Measurements from ENCODE around the gene TSPO.

Gene TSPO

DNA sequence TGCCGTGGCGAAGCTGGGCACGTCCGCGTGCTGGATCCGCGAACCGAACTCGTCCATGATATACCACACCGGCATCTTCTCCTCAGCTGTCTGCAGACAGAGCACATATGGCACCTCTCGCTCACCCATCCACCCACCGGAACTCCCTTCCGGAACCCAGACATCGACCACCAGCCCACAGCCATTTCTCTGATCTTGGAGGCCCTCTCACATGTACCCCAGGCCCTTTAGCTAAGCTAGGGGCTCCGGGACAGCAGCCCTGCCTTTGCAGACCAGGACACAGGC is 28.5 kb downstream of the TSPO start:
- DNase-seq, result no peak

DNA sequence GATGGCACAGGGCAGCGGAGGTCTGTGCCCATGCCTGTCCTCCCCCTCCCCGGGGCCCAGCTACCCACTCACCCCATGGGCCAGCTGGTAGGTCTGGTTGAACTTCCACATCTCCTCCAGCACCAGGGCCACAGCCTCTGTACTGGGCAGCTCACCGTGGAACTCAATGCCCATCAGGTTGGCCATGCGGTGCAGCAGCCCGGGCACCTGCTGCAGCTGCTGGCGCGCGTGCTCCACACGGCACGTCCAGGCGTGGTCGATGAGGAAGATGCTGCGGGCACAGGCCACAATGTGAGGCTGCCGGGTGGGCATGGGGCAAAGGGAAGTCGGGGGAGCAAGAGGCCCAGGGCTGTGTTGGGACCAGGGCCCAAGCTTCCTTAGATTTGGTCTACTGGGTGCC is 29.3 kb downstream of the TSPO start:
- DNase-seq, result no peak

DNA sequence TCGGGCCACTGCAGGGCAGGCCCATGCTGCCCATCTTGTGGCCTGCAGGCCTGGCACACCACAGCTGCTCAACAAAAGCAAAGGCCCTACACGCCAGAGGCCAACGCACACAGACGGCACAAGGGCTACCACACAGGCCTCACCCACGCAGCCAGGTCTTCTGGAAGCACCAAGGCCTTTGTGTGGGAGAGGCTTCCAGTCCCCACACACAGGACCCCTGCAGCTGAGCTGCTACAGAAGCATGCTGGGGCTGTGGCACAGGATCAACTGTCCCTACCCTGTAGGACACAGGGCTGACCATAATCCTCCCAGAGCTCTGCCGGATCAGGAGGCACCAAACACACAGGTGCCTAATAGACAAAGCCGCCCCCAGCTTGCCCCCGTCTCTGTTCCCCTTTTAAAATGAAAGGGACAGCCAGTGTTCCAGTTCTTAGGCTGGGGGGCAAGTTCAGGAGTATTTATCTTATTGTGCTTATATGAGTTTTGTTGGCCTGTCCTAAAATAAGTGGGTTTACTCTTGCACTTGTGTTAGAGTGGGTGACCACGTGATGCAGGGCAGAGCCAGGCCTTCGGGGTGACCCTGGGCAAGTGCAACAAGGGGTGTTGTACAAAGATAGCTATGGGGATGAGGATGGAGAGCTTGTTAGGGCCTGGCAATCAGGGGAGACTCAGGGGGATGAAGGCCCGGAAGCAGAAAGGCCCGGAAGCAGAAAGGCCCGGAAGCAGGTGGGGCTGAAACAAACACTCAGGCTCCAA is 30.1 kb downstream of the TSPO start:
- DNase-seq, result no peak

DNA sequence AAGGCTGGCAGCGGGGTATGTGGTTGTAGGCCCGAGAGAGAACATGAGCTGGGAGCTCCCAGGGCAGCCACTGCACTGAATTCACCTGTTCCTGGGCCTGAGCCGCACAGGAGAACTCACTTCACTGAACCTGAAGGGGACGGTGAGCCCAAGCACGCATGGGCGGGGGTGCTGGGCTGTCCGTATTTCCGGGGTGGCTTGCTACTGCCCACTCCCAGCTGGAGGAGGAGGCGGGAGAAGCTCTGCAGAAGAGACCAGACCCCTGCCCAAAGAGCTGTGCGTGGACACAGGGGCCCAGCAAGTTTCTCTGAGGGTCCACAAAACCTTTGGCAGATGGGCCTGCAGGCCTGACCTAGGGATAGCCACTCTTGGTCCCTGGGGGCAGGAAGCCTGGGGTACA is 30.8 kb downstream of the TSPO start:
- no peak for DNase-seq

DNA sequence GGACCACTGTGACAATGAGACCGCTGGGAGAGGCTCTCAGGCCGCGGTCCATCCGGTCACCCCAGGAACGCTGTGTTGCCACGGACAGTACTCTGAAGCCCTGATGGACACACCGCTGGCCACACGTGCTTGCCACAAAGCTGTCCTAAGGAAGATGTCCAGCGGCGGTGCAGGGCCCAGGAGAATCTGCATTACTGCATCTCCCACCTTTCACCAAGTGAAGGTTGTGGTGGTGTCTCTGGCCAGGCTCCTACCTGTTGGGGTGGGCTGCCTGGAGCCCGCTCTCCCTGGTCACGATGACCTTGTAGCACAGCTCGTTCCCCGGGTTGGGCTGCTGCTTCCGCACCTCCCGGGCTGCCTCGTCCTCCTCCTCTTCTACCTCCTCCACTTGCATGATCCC is 31.4 kb downstream of the TSPO start:
- no peak for DNase-seq

DNA sequence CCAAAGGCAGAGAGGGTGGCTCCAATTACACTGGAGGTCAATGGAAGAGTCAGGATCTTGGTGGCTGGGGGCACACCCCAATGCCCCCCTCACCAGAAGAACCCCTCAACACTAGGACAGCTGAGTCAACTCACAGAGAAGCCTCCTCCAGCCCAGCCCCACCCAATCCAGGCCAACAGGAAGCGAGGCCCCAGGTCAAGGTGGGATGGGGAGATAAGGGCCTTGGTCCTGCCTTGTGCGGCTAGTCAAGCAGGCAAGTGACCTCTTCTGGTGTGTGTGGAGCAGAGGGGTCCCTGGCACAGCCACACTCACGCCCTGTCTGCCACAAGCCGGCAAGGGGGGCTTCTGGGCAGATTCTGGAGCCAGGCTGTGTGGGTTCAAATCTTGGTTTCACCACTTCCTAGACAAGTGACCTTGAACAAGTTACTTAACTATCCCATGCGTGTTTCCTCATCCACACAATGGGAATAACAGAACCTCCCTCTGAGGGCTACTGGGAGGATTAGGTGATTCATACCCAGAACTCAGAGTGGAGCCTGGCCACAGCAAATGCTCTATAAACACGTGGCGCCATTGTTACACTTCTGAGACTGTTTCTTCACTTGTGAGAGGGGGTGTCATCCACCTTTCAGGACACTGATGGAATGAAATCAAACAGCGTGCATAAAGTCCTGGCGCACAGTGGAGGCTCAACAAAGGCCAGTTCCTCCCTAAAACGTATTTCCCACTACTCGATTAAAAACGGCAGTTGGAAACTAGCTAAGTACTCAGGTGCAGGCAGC is 32.3 kb downstream of the TSPO start:
- no peak for DNase-seq

DNA sequence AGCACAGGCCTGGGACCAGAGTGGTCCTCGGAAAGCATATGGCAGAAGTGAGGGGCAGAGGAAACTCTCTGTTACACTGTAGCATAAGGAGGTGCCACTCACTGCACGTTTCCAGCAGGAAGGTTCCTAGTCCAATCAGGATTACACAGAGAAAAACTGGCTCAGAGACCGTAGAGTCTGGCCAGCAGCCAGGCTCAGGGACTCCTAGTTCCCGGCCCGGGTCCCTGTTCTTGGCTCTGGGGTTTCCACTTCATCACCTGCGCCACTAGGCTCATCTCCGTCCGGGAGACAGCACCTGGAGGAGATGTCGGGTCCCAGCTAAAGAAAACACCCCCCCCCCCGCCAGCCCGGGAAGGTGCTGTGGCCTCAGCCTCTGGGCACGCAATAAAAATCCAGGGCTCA is 34.5 kb downstream of the TSPO start:
- no peak for DNase-seq

DNA sequence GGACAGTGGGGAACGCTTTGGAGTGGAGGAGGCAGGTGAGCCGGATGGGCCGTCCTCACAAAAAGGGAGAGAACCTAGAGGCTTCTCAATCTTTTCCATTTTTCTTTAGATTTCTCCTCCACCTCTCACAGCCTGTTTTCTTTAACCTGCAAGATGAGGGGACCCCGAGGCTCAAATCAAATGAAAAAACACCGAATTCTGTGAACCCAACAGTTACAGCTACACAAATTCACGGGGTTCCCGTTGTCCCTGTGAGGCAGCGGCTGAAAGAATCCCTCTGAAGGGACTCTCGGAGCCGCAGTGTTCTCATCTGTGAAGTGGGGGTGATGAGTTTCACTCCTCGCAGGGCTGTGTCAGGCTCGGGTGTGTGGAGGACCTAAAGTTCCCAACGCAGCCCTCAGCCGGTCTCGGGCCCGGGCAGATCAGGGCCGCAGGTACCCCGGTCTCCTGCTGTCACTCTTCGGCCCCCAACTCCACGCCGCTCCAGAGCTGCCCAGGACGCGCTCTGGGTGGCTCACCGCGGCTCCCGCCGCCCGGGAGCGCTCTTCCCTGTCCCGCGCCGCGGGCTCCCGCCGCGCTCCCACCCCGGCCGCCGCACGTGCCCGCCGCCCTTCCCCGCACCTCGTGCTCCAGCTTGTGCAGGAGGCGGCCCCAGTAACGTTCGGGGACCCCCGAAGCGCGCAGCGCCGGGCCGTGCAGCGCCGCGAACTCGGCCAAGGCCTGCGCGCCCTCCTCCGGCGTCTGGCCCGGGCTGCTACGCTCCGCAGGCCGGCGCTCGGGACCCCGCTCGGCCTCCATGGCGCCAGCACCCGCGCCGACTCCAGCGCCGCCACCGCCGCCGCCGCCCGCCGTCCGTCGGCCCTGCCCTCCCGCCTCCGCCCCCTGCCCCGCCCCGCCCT is 35.2 kb downstream of the TSPO start, which contains the start of gene TTLL12:
TSS of gene TTLL12 (minus strand) at position 863 of the 899 bp plus-strand sequence. CDS start at position 798, 65 bp downstream.
- DNase-seq, result peak; percentile 52 to 71

DNA sequence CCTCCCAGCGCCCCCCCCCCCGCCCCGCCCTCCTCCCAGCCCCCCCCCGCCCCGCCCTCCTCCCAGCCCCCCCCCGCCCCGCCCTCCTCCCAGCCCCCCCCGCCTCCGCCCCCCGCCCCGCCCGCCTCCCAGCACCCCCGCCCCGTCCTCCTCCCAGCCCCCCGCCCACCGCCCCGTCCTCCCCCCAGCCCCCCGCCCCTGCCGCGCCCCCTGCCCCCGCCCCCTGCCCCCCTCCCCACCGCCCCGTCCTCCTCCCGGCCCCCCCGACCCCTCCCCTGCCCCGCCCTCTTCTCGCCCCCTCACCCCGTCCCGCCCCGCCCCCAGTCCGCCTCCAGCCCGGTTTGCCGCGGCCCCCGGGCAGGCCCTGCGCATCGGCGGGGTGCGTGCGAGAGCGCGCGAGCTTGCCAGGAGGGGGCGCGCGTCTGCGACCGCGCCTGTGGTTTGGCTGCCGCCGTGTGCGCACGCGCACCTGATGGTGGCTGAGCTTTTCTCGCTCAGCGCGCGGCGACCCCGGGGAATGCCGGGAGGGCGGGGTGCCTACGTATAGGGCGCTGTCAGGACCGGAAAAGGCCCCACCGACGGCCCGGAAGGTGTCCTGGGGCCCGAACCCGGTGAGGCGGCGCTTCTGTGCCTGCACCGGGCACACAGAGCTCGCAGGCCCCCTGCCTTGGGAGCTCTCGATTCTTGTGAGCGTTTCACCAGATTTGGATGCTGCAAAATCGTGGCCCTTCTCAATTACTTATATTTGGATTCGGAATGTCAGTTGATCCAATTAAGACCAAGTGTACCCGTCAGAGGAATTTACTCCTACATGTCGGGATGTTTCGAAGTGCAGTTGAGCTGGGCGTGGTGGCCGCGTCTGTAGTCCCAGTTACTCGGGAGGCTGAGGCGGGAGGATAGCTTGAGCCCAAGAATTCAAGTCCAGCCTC is 36.1 kb downstream of the TSPO start:
- DNase-seq, result peak; percentile 97

DNA sequence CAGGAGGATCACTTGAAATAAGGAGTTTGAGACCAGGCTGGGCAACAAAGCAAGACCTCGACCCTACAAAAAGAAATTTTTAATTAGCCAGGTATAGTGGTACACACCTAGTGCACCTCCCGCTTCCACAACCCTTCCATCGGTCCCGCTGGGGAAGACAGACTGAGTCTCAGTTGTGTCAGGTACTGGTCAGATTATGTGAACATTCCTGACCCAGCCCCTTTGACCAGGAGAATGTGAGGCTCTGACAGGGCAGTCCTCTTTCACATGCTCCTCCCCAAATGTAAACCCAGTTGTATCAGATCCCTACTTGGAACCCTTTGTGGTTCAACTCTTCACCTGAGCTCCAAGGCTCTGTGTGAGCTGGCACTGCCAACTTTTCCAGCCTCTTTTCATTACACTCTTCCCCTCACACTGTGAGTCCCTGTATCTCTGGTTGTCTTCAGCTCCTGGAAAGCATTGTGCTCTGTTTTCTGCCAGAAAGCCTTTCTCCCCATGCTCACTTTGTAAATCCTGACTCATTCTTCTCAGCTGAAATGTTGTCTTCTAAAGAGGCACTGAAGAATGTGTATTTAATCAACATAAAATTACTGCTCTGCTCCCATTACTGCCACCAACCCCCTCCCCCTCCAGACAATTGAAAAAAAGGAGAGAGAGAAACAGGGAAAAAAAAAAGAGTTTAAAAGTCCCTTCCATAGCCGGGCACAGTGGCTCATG is 37.6 kb downstream of the TSPO start:
- no peak for DNase-seq

DNA sequence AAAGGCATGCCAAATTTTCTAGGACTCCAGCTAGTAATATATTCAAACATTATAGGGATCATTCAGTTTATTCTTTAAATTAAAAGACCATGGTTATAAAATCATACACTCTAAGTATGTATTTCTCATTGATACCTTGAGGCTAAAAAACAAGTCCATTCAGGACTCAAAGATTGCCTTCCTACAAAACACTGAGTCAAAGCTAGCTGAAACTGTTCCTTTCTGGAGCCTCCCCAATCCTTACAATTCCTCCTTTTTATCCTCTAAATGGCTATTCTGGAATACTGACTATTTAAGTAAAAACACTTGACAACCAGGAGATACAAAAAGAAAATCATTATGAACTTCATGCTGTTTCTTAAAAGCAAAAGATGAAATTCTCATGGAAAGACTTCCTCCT is 40.5 kb downstream of the TSPO start:
- no peak for DNase-seq

DNA sequence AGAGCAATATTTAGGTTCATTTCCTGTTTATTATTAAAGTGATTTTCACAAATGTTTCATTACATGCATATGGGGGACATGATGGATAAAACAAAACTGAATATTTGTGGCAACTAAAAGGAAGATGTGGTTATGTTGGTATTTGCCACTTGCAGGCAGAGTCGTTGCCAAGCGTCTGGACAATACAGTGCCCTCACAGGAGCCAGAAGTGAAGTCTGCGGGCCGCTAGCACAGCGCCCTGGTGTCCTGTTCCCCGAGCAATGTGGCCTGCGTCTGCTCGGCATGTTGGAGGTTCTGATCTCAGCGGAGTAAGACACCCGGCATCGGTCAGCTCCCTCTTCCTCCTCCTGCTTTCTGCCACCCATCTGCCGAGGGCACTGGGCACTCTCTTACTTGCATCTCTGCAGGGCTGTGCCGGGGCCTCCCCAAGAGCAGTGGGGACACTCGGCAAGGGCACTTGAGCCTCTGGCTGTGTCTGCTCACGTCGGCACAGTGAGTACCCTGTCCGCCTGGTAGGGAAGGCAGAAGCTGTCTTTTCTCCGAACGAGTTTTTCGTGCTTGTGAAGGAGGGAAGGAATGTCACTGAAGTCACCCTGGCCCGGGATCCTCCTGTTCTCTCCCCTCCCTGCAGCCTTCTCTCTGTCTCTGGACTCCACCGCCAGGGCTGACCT is 46.0 kb downstream of the TSPO start:
- DNase-seq, result no peak

DNA sequence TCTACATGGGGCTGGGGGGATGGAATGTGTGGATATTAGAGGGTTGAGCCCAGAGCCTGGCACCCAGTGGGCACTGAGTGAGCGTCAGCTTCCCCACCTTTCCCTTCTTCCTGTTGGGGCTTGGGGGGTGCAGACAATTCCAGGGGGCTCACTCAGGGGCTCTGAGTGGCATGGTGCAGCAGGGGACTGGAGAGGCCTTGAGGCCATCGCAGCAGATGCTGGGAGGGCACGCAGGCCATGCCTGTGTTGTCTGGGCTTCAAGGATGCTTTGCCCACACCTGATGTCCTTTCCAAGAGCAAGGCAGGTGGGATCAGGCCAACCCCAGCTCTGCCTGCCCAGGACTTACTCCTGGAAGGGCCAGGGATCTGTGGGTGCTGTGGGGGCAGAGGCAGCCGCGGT is 46.8 kb downstream of the TSPO start:
- DNase-seq, result no peak

DNA sequence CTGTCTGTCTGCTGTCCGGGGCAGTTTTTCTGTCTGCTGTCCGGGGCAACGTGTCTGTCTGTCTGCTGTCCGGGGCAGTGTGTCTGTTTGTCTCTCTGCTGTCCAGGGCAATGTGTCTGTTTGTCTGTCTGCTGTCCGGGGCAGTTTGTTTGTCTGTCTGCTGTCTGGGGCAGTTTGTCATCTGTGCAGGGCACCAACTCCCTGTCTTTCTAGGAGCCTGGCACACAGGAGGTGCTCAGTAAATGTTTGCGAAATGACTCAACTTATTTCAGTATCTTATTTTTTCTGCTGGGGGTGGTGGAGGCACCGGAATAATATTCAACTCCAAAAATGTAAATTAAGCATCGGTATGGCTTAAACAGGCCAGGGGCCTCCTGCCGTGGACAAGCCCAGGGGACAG is 47.6 kb downstream of the TSPO start:
- DNase-seq, result no peak

DNA sequence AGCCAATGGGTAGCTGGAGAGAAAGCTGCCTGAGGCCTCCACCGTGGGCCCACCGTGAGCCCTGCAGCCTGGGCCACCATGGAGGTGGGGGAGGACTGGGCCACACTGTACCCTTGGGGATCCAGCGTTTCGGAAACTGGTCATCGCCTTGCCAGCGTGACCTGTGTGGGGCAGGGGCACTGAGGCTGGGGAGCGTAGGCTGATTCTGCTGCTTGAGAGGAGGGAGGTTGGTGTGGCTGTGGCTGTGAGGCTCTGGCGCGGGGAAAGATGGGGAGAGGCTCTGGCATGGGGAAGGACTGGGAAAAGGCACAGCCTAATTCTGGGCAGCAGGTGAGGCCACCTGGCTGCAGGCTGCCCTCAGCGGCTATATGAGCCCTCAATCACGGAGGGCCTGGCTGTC is 48.2 kb downstream of the TSPO start:
- no peak for DNase-seq

DNA sequence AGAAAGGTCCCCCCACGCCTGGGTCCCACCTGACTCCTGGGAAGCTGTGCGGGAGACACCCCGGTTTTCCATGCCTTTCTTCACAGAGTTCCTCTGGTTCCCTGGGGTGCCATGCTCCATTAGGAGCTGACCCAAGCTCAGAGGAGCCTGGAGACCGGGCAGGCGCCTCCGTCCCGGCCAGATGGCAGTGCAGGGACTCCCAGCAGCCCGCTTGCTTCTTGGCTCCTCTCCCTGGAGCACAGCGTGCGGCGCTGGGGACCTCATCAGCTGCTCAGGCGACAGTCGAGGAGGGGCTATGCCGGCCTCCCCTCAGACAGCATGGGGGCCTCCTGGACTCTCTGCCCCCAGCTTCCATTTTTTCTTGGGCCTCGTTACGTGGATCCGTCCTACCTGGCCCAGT is 48.7 kb downstream of the TSPO start:
- no peak for DNase-seq

DNA sequence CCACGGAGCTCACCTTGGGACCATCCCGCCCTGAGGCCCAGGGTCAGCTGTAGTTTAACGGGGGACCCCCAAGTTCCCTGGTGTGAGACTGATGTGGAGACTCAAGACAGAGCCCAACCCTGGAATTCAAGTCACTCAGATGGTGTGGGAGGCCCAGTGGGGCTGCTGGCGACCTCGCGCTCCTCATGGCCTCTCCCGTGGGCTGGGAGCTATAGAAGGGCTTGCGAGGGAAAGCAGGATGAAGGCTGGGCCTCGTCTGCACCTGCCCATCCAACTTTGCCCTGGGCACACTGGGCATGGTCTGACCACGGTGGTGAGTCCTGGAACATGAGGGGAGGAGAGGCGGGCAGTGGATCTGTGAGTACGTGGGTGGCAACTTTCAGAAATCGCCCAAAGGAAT is 49.2 kb downstream of the TSPO start:
- no peak for DNase-seq

DNA sequence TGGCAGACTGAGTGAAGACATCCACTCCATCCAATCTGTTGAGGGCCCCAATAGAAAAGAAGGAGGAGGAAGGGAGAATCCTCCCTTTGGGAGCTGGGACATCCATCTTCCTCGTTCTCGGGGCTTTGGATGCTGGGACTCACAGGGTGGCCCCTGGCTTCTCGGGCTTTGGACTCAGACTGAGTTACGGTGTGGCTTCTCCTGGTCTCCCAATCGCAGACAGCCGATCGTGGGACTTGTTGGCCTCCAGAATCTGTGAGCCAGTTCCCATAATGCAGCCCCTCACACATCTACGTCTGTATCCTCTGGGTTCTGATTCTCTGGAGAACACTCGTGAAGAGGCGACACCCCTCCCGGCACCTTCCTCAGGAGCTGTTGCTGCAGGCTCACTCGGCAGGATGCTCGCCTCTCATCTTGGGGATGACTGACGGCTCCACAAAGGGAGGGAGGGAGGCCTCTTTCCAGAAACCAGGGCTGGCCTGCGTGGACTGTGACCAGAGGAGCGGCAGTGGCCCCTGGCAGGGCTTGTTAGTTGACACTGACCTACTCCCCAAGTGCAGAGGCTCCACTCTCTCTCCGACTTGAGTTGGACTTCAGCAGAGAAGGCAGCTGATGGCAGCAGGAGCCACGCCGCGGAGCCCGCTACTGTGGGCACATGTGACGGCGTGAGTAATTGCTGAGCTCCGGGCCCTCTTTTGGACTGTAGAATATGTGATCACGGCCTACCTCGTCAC is 50.3 kb downstream of the TSPO start:
- DNase-seq, result no peak

DNA sequence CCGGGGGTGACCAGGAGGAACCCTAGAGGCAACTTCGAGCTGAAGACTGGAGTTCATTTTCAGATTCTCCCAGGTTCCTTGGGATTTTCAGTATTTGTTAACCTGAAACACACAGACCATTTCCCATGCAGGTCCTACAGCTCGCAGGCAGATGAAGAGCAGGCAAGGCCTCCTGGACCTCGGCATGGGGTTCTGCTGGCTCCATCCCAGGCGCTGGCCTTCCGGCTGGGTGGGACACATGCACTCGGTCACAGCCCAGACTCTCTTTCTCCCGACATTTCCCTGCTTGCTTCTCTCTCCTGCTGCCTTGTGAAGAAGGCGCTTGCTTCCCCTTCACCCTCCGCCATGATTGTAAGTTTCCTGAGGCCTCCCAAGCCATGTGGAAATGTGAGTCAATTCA is 51.0 kb downstream of the TSPO start:
- DNase-seq, result no peak

DNA sequence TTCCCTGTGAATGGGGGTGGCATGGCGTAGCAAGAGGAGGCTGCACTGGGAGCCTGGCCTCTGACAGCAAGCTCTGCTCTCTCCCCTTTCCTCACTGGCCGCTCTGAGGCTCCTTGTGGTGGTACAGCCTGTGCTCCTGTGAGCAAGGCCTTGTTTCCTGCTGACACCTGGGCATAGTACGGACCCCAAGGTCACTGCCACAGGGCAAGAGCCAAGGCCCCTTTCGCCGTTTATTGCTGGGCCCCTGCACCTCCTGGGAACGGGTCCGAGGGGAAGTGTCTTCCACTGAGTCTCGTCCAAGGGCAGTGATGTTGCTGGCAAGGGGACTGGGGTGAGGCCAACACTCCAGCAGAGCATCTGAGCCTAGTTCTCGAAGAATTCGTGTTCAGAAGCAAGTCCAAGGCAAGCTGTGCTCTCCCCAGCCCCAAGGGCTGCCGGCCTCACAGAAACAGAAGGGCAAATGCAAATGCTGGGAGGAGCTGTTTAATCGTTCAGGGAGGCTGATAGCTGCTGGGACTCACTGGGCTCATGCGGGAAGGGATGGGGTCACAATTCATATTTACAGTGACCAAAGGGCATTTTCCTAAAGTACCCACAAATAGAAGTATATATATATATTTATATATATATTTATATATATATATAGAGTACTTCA is 51.5 kb downstream of the TSPO start:
- no peak for DNase-seq
